Measurements from ENCODE around the gene NELL1.

Gene NELL1

DNA sequence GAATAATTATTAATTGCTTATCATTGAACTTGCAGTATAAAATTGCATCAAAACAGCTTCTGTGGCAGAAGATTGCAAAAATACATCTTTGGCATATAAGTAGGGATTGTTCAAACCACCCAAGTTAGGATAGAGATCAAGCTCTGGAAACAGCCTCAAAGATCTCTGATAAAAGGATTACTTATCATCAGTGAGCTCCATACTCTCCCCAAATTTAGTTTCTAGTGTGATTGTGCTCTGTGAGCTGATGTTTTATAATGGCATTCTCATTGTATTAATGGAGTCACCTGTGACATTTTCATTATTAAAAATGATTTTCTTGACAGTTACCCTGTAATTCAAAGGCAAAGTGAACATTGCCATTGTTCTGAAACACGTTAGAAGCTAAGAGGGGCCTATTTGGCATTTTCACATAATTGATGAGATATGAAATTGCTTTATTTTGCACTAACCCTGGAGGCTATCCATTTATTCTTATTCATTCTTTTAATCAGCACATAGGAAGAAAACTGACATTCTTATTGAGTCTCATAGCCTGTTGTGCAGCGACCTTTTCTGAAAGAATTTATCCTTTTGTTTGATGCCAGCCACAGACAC is 897.2 kb downstream of the NELL1 start:
- no peak overlapping the region for H3K4me3 ChIP-seq (ENCODE audit: low read depth, low read length)
- in situ Hi-C loops (cut with HindIII; ENCODE audit: low sequenced_read_pairs): no loop called here
- TF ChIP-seq, protein P1, sequence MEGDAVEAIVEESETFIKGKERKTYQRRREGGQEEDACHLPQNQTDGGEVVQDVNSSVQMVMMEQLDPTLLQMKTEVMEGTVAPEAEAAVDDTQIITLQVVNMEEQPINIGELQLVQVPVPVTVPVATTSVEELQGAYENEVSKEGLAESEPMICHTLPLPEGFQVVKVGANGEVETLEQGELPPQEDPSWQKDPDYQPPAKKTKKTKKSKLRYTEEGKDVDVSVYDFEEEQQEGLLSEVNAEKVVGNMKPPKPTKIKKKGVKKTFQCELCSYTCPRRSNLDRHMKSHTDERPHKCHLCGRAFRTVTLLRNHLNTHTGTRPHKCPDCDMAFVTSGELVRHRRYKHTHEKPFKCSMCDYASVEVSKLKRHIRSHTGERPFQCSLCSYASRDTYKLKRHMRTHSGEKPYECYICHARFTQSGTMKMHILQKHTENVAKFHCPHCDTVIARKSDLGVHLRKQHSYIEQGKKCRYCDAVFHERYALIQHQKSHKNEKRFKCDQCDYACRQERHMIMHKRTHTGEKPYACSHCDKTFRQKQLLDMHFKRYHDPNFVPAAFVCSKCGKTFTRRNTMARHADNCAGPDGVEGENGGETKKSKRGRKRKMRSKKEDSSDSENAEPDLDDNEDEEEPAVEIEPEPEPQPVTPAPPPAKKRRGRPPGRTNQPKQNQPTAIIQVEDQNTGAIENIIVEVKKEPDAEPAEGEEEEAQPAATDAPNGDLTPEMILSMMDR (IDR thresholded peaks at IDR 0.05; ENCODE audit: low read depth, low read length, missing control alignments): no peak
- DNase-seq (ENCODE audit: low read depth): no peak

GRCh38 chr11:21567645-21568290 is 898.4 kb downstream of the NELL1 start:
- no peak overlapping the region for H3K4me3 ChIP-seq (ENCODE audit: low read depth, low read length)
- TF ChIP-seq, protein P1 (IDR thresholded peaks at IDR 0.05; ENCODE audit: low read depth, low read length, missing control alignments): no peak
- no peak for DNase-seq (ENCODE audit: low read depth)
- in situ Hi-C loops (cut with HindIII; ENCODE audit: low sequenced_read_pairs): no loop called here

DNA sequence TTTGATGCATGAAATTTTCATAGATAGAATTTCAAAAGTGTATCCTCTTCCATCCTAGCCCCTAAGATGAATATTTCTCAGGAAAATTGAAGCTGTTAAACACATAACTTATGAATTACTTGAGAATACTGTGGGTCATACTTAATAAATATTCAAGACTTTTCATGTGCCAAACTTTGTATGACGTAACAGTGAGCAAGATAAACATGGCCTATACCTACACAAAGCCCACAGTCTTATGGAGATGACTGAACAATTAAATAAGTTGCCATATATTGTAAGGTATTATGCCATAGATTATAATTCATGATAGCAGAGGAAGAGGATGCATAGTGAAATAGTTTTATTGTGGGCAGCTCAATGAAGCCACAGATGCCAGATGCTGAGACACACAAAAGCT is 902.8 kb downstream of the NELL1 start:
- no peak overlapping the region for H3K4me3 ChIP-seq (ENCODE audit: low read depth, low read length)
- no peak for DNase-seq (ENCODE audit: low read depth)
- TF ChIP-seq, protein P1 (IDR thresholded peaks at IDR 0.05; ENCODE audit: low read depth, low read length, missing control alignments): no peak
- in situ Hi-C loops (cut with HindIII; ENCODE audit: low sequenced_read_pairs): no loop called here

GRCh38 chr11:21582791-21583190 is 913.4 kb downstream of the NELL1 start:
- no peak for DNase-seq (ENCODE audit: low read depth)
- TF ChIP-seq, protein P1 (IDR thresholded peaks at IDR 0.05; ENCODE audit: low read depth, low read length, missing control alignments): no peak
- in situ Hi-C loops (cut with HindIII; ENCODE audit: low sequenced_read_pairs): no loop called here
- no peak overlapping the region for H3K4me3 ChIP-seq (ENCODE audit: low read depth, low read length)

GRCh38 chr11:21588754-21589153 is 919.4 kb downstream of the NELL1 start:
- DNase-seq (ENCODE audit: low read depth): no peak
- TF ChIP-seq, protein P1 (IDR thresholded peaks at IDR 0.05; ENCODE audit: low read depth, low read length, missing control alignments): no peak
- in situ Hi-C loops (cut with HindIII; ENCODE audit: low sequenced_read_pairs): no loop called here

DNA sequence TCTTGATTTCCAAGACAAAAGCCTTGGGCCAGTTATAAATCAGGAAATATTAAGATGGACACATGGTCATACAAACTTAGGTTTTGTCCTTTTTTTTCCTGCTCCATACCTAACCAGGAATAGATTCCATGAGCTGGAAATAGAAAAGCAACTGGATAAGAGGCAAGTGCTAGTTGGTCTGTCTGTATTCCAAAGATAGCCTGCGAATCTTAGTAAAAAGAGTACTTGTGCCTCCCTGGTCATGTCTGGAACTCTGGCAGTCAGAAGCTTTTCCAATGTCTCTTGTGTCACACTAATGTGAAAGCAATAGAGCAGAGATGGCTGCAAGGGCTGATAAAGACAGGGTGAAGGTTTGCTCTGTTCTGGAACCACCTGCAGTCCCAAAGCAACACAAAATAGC is 933.3 kb downstream of the NELL1 start:
- TF ChIP-seq, protein P1 (IDR thresholded peaks at IDR 0.05; ENCODE audit: low read depth, low read length, missing control alignments): no peak

More at GRCh38 chr11:21588754-21589153, 919.4 kb downstream of the NELL1 start:
- H3K4me3 ChIP-seq (ENCODE audit: low read depth, low read length): no peak overlapping the region

More for the DNA sequence above, 933.3 kb downstream of the NELL1 start:
- DNase-seq (ENCODE audit: low read depth): no peak
- H3K4me3 ChIP-seq (ENCODE audit: low read depth, low read length): no peak overlapping the region
- in situ Hi-C loops (cut with HindIII; ENCODE audit: low sequenced_read_pairs): no loop called here
